ENCODE data around the gene CIAO1. TPM values are rescaled to one million over a fixed set of nuclear protein-coding genes. Genes with fewer than 3 reads are reported as not detected.

The CIAO1 gene
- total RNA-seq, 2 experiments from 2014 or later = 69.7 to 73.9 TPM

DNA sequence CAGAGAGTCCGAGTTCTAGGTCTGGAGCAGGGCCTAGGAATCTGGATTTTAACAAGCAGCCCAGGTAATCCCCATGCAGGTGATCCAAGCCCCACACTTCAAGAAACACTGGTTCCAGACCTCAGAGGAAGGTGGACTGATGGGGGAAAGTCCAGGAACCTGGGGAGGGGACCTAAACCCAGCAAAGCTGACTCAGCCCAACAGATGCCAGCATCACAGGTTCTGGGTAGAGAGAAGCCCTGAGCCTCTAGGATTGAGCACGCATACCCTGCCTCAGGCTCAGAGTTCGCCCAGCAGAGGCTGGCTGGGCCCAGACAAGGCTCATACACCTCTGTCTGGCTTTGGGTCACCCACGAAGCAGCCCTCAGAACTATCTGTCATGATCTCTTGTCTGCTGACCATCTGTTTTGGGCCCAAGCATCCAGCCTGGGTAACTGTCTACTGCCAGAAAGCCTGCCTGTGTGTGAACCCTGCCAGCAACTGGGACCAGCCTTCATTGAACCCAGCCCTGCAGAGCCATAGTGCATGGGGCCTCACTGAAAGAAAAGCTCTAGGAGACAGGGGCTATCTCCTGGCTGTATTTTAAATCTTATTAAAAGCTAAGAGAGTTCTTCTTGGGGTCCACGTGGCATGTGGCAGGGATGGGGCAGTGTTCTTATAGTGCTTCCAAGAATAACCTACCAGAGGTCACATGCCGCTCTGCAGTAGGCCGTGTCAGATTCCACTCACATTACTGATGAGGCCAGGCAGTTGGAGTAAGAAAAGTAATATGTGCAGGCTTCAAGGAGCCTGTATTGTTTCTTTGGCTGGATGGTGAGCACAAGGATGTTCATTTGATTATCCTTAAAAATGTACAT is 7.6 kb upstream of the CIAO1 start:
- no peaks in the 10 kb centered on the region for H3K9me3 Mint-ChIP-seq
- DNase-seq = no peak
- H3K36me3 Mint-ChIP-seq = peaks cover 27% of the 10 kb centered on the region
- H3K4me3 Mint-ChIP-seq = no peak overlapping the region
- H3K27me3 Mint-ChIP-seq = no peaks in the 10 kb centered on the region
- peaks cover 58% of the 10 kb centered on the region for H3K4me1 Mint-ChIP-seq
- H3K27ac Mint-ChIP-seq = peak overlapping the region; percentile 25

- H3K27ac Mint-ChIP-seq = peak overlapping the region; percentile 42
- no peaks in the 10 kb centered on the region for H3K27me3 Mint-ChIP-seq
- peaks cover 29% of the 10 kb centered on the region for H3K36me3 Mint-ChIP-seq
- peaks cover 69% of the 10 kb centered on the region for H3K4me1 Mint-ChIP-seq
- no peak overlapping the region for H3K4me3 Mint-ChIP-seq
- DNase-seq = no peak
- no peaks in the 10 kb centered on the region for H3K9me3 Mint-ChIP-seq
Observed at GRCh38 chr2:96259497-96259921, 6.5 kb upstream of the CIAO1 start.

DNA sequence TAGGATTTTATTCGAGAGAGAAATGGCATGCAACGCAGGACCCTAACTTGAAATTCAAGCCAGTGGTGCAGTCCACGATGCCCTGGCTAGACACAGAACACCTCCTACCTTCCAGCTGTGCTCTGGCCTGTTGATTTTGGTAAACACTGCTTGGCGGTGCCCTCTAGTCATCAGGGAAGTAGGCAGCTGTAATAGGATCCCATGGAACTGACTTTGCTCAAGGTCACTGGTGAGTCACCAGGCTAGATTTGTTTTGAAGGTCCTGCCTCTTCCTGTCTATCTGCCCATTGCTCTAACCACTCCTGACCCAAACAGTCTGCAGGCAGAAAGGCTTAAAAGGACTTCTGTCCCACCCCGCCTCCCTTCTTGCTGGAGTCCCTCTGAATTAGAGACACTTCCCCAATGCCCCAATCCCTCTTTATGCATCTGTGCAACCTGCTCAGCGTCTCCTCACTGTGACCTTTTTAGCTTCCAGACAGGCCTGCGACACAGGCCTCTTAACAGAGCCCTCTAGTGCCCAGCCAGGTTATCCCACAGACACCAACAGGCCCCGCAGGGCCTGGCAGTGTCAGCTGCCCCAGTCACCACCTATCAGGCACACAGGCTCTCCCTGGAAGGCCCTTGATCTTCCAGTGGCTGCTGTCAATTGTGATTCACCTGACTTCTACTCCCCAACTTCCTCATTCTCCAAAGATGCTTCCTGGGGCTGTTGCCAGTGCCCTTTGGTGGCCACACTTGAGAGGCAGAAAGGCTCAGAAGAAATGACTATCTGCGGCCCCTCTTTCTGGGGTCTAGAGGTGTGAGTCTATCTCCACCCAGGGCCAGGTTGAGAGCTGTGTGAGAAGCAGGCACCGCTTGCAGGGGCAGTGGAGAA is 5.4 kb upstream of the CIAO1 start:
- Mint-ChIP-seq H3K27me3 (no peaks in the 10 kb centered on the region), H3K4me1 (peaks cover 62% of the 10 kb centered on the region), H3K27ac (peak overlapping the region; percentile 57), H3K4me3 (no peak overlapping the region), H3K9me3 (no peaks in the 10 kb centered on the region), H3K36me3 (peaks cover 23% of the 10 kb centered on the region)
- peak; percentile 44 for DNase-seq

DNA sequence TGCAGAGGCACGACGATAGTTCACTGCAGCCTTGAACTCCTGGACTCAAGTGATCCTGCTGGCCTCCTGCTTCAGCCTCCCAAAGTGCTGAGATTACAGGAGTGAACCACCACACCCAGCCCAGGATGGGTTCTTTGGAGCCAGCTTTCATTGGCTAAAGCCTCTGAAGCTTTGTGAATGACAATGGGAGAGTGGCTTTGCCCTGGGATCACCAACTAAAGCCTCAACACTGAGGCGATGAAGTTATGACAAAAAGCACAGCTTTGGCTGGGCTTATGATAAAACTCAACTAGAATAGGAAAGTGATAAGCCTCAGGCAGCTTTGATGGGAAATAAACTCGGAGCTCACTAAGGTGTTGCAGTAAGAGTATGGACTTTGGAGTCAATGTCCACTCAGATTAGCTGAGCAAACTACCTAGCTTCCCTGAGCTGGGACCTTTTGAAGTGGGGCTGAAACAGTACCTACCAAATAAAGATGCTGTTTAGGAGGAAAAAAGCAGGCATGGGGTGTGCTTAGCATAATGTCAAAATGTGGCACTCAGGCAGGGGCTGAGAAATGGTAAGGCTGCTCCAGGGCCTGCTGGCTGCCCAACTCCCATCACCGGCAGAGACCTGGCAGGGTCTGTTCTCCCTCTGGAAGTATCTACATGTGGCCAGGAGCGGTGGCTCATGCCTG is 4.6 kb upstream of the CIAO1 start:
- peaks cover 17% of the 10 kb centered on the region for H3K36me3 Mint-ChIP-seq
- no peak for DNase-seq
- H3K9me3 Mint-ChIP-seq = no peaks in the 10 kb centered on the region
- peaks cover 57% of the 10 kb centered on the region for H3K4me1 Mint-ChIP-seq
- H3K4me3 Mint-ChIP-seq = no peak overlapping the region
- no peaks in the 10 kb centered on the region for H3K27me3 Mint-ChIP-seq
- H3K27ac Mint-ChIP-seq = no peak overlapping the region

DNA sequence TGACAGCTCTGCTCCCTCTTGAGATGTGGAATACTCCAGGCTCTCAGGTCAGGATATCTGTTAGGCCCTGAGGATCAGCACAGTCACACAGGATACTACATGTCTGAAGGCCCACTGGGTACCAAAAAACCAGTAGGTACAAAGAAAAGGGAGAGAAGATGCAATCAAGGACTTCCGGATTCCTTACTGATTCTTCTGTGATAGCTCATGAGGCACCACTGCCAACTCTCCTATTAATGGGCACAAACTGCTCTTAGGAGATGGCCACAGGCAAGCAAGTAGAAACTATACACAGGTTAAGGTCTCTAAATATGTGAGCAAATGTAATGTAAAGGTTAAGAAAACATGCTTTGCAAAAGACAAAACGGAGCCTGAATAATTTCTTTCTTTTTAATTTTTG is 3.7 kb upstream of the CIAO1 start:
- Mint-ChIP-seq H3K4me1 (peaks cover 51% of the 10 kb centered on the region), H3K4me3 (no peak overlapping the region), H3K9me3 (no peaks in the 10 kb centered on the region), H3K27me3 (no peaks in the 10 kb centered on the region), H3K36me3 (peaks cover 14% of the 10 kb centered on the region), H3K27ac (no peak overlapping the region)
- no peak for DNase-seq

GRCh38 chr2:96264086-96264485 is 1.9 kb upstream of the CIAO1 start:
- DNase-seq = no peak
- no peaks in the 10 kb centered on the region for H3K9me3 Mint-ChIP-seq
- peak overlapping the region; percentile 100 for H3K4me3 Mint-ChIP-seq
- H3K27me3 Mint-ChIP-seq = no peaks in the 10 kb centered on the region
- H3K36me3 Mint-ChIP-seq = peaks cover 25% of the 10 kb centered on the region
- H3K27ac Mint-ChIP-seq = no peak overlapping the region
- peaks cover 47% of the 10 kb centered on the region for H3K4me1 Mint-ChIP-seq

DNA sequence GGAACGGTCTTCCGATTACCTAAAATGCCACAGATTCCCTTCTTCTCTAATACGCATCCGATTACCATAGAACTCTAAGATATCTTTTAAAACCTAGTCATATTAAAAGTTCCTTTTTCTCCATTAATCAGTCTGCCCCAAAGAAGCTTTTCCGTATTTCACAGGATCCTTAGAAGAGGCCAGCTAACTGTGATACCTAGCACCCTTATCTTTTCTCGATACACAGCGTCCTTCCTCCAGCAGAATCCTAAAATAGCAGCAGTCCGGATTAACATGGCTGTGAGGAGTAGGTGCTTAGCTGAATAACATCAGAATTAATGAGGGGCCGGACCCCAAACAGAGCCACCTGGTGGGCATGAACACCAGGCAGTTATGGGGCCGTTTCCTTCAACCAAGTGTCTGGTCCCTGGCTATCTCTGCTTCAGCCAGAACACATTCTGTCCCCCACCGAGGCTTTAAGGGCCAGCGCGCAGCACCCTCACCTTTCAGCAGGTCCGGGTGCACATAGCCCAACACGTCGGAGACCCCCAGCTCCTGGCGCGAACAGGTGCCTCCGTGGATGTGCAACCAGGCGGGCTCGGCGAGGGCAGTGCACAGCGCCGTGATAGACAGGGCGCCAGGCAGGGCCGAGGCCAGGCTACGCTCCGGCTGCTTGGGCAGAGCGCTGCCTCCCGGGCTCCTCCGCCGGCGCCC is 1.2 kb upstream of the CIAO1 start:
- DNase-seq = peak; percentile 54
- Mint-ChIP-seq H3K27me3 (no peaks in the 10 kb centered on the region), H3K27ac (no peak overlapping the region), H3K36me3 (peaks cover 27% of the 10 kb centered on the region), H3K4me1 (peaks cover 40% of the 10 kb centered on the region), H3K4me3 (peak overlapping the region; percentile 100), H3K9me3 (no peaks in the 10 kb centered on the region)

- no peak for DNase-seq
- no peaks in the 10 kb centered on the region for H3K27me3 Mint-ChIP-seq
- peak overlapping the region; percentile 100 for H3K4me3 Mint-ChIP-seq
- H3K36me3 Mint-ChIP-seq = peaks cover 28% of the 10 kb centered on the region
- H3K4me1 Mint-ChIP-seq = peaks cover 34% of the 10 kb centered on the region
- peak overlapping the region; percentile 56 for H3K27ac Mint-ChIP-seq
- H3K9me3 Mint-ChIP-seq = no peaks in the 10 kb centered on the region
Observed at GRCh38 chr2:96265349-96265839, 631 bp upstream of the CIAO1 start.

DNA sequence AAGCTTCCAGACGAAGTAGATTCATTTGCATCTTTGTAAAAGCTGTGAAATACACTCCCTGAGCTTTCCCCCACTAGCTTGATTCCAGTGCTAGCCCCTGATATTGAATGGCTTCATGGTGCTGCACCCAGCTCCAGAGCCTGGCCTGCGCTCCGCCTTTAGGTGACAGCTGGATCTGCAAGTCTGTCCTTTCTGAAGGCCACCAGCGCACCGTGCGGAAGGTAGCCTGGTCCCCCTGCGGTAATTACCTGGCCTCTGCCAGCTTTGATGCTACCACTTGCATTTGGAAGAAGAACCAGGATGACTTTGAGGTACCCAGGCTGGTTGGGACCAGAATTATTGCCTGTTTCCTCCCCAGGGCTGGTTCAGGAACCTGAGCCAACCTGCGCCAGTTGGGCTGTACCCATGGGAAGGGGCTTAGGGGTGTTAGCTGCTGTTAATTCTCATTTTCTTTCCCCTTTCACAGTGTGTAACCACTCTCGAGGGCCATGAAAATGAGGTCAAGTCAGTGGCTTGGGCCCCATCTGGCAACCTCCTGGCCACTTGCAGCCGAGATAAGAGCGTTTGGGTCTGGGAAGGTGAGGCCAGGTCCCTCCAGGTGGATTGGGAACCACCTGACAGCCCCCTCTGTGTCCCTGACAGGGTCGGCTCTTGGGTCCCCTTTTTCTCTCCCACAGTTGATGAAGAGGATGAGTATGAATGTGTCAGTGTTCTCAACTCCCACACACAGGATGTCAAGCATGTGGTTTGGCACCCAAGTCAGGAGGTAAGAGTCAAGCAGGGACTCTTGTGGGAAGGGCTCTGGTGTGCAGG is 1.3 kb downstream of the CIAO1 start:
- DNase-seq = peak; percentile 64
- Mint-ChIP-seq H3K9me3 (no peaks in the 10 kb centered on the region), H3K27ac (peak overlapping the region; percentile 83), H3K4me3 (peak overlapping the region; percentile 100), H3K4me1 (peaks cover 24% of the 10 kb centered on the region), H3K27me3 (no peaks in the 10 kb centered on the region), H3K36me3 (peaks cover 24% of the 10 kb centered on the region)

DNA sequence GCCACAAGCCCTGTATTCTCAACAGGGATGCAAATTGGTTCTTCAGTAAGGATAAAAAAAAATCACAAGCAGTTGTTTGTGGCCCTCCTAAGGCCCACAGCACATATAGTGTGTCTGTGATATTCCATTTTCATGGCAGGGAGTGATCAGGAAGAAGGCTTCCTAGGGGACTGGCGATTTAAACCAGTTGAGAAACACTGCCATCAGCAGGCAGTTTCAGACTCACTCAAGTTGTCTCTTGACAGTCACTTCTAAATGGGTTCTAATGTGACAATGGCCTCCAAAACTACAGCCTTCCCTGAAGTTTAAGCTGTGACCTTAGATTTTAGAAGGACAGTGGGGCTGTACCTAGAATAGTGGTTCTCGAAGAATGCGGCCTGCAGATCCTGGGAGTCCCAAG is 6.0 kb downstream of the CIAO1 start:
- no peak overlapping the region for H3K27ac Mint-ChIP-seq
- DNase-seq = no peak
- no peak overlapping the region for H3K4me3 Mint-ChIP-seq
- no peaks in the 10 kb centered on the region for H3K9me3 Mint-ChIP-seq
- H3K27me3 Mint-ChIP-seq = no peaks in the 10 kb centered on the region
- peaks cover 24% of the 10 kb centered on the region for H3K36me3 Mint-ChIP-seq
- H3K4me1 Mint-ChIP-seq = peaks cover 16% of the 10 kb centered on the region

DNA sequence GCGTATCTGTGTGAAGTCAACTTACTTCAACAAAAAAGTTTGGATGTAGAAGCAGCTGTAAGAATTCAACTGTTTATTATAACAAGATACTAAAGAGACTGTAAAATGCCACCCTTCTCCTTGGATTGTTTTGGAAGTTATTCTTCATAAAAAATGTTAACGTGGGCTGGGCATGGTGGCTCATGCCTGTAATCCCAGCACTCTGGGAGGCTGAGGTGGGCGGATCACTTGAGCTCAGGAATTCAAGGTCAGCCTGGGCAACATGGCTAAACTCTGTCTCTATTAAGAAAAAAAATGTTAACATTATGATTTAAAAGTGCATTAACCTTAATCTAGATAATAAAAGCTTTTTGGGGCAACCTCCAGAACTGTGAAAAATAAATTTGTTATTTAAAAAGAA is 7.7 kb downstream of the CIAO1 start:
- peaks cover 6% of the 10 kb centered on the region for H3K4me1 Mint-ChIP-seq
- peaks cover 23% of the 10 kb centered on the region for H3K36me3 Mint-ChIP-seq
- no peak for DNase-seq
- H3K27me3 Mint-ChIP-seq = no peaks in the 10 kb centered on the region
- H3K4me3 Mint-ChIP-seq = no peak overlapping the region
- H3K9me3 Mint-ChIP-seq = no peaks in the 10 kb centered on the region
- H3K27ac Mint-ChIP-seq = no peak overlapping the region

DNA sequence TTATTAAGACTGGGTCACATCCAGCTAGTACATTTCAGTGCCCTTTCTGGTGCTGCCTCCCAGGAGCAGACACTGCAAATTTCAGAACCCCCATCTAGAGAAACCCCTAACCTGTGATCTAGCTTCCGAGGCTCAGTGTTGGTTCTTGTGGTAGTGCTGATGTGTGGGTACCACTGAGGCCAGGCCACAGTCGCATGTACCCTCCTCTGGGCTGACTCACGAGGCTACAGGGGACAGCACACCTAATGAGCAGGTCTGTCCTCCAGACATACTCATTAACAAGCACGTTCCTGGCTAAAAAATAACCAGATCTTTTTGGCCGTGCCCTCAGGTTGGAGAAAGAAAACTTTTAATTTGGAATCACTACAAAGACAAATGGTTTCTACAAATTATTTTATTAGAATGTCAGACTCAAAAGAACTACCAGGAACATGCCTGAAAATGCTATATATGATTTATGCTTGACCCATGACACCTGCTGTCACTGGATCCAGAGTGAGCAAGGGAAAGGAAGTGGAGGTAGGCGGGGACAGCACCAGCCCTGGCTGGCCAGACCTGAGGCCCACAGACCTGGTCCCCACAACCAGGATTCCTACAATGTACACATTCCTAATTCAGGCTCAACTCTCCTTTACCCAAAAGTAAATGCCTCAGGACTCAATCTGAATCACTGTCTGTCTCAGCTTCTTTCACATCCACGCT is 8.5 kb downstream of the CIAO1 start:
- H3K4me3 Mint-ChIP-seq = no peak overlapping the region
- peak overlapping the region; percentile 56 for H3K27ac Mint-ChIP-seq
- peaks cover 6% of the 10 kb centered on the region for H3K4me1 Mint-ChIP-seq
- H3K9me3 Mint-ChIP-seq = no peaks in the 10 kb centered on the region
- H3K27me3 Mint-ChIP-seq = no peaks in the 10 kb centered on the region
- DNase-seq = no peak
- H3K36me3 Mint-ChIP-seq = peaks cover 27% of the 10 kb centered on the region

- no peak for DNase-seq
- Mint-ChIP-seq H3K27me3 (no peaks in the 10 kb centered on the region), H3K27ac (no peak overlapping the region), H3K36me3 (peaks cover 28% of the 10 kb centered on the region), H3K9me3 (no peaks in the 10 kb centered on the region), H3K4me1 (peaks cover 6% of the 10 kb centered on the region), H3K4me3 (no peak overlapping the region)
Observed at GRCh38 chr2:96276787-96277499, 10.9 kb downstream of the CIAO1 start.
